Erythroblast (primary cell): ENCODE results near the gene LAMB3.

ENCODE experiments used
- GATA1 ChIP-seq: IDR thresholded peaks from 2 replicates; pipeline ENCODE4 v1.6.1; 2011; ENCODE audit warnings: low read depth, mild to moderate bottlenecking, control low read depth, low read length, moderate library complexity
- POLR2A ChIP-seq: IDR thresholded peaks from 2 replicates; pipeline ENCODE4 v1.6.1; 2011; ENCODE audit warnings: mild to moderate bottlenecking, low read length

DNA sequence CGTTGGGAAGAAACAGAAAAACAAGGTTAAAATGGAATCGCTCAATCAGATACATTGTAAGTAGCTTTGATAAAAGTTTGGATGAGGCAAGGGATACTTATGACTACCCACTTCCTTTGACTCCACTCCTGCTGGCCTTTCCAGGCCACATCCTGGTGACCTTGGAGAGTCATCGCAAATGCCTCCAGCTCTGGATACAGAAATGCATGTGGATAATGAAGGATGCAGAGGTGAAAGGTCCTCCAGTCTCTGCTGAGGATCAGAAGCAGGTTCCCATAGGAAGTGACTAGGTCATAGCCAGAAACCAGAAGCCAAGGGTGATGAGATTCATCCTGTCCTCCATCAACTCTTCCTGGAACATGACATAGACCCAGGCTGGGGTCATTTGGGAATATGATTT, 74.9 kb downstream of the LAMB3 start:
- TF ChIP-seq POLR2A = no peak
- no peak for TF ChIP-seq GATA1
